ENCODE data around the gene TNK1.
A peak's percentile ranks its signal among the peaks of the same experiment; 100 is the strongest.

Gene TNK1

DNA sequence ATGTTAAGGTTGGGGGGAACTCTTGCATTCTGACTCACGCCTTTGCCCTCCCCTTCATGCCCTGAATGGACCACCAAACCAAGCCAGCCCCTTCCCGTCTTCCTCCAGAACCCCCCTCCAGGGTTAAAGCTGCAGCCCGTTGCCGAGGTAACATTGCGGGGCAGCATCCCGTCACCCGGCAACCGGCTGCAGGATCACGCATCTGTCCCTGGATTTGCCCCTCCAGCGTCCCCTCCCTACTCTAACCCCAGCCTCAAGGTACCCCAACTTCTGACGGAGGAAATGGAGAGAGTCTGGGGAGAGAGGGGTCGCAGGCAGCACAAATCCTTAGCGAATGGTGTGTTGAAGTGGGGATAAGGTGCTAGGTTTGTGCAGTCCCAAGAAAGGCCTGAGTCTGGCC is 26.2 kb downstream of the TNK1 start:
- CTCF ChIA-PET: interaction anchor here (1.0 to 2.0 kb wide), 3 partner anchors 29 to 281 kb away, joined by 3 to 12 read pairs (median 3); partner anchors contain the start of genes TMEM102 and WRAP53
- POLR2A ChIA-PET: interaction anchor here (0.6 to 1.3 kb wide), 2 partner anchors 17 to 48 kb away, joined by 3 read pairs; no protein-coding TSS in a partner anchor
- TF ChIP-seq, protein P1, sequence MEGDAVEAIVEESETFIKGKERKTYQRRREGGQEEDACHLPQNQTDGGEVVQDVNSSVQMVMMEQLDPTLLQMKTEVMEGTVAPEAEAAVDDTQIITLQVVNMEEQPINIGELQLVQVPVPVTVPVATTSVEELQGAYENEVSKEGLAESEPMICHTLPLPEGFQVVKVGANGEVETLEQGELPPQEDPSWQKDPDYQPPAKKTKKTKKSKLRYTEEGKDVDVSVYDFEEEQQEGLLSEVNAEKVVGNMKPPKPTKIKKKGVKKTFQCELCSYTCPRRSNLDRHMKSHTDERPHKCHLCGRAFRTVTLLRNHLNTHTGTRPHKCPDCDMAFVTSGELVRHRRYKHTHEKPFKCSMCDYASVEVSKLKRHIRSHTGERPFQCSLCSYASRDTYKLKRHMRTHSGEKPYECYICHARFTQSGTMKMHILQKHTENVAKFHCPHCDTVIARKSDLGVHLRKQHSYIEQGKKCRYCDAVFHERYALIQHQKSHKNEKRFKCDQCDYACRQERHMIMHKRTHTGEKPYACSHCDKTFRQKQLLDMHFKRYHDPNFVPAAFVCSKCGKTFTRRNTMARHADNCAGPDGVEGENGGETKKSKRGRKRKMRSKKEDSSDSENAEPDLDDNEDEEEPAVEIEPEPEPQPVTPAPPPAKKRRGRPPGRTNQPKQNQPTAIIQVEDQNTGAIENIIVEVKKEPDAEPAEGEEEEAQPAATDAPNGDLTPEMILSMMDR (IDR thresholded peaks at IDR 0.05; ENCODE audit: insufficient read depth, low read length, missing control alignments): no peak
- H3K4me3 ChIP-seq (ENCODE audit: low read depth, low read length): peak overlapping the region; percentile 36; the same call in 1 of the 2 replicates
- DNase-seq (ENCODE audit: low read depth, low spot score): no peak

DNA sequence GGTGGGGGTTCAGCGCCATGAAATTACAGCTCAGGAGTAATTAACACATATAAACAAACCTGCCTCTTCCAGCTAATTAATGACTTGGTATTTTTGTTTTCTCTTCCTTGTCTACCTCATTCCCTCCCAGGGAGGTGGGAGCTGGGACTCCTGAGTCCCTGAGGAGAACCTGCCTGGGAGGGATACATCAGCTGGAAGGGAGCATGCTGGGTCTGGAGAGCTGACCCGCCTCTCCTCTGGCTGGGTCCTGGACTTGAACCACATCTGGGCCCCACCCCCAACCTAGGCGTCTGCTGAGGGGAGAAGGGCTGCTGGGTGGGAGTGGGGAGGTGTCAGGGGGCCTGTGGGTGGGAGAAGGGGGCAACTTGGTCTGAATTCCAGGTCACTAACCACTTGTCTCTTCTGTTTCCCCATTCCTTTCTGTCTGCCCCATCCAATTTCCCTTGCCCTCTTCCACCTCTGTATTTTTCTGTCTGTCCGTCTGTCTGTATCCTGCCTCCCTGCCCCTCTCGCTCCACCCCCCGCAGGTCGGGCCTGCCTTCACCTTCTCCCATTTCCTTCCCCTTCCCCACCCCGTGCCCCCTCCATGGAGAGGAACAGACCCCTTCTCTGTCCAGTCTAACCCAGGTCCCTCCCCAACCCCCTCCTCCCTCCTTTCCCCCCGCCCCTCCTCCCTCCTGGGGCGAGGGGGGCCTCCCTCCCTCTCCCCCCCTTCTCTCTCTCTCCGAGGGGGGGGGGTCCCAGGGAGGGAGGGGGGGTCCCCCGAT is 26.8 kb downstream of the TNK1 start, which contains the start of gene NLGN2:
Gene NLGN2 (plus strand): TSS at position 361 of the 767 bp plus-strand sequence. CDS start 411 bp downstream, outside the sequence.
- no peak for DNase-seq (ENCODE audit: low read depth, low spot score)
- H3K4me3 ChIP-seq (ENCODE audit: low read depth, low read length): peak within 1 kb of the TSS; percentile 36
- TF ChIP-seq, protein P1 (IDR thresholded peaks at IDR 0.05; ENCODE audit: insufficient read depth, low read length, missing control alignments): no peak
- POLR2A ChIA-PET: interaction anchor here (0.6 kb wide), 1 partner anchor 47 kb away, joined by 3 read pairs; no protein-coding TSS in a partner anchor
- CTCF ChIA-PET: interaction anchor here (1.0 to 2.0 kb wide), 3 partner anchors 29 to 280 kb away, joined by 3 to 12 read pairs (median 3); partner anchors contain the start of genes TMEM102 and WRAP53

DNA sequence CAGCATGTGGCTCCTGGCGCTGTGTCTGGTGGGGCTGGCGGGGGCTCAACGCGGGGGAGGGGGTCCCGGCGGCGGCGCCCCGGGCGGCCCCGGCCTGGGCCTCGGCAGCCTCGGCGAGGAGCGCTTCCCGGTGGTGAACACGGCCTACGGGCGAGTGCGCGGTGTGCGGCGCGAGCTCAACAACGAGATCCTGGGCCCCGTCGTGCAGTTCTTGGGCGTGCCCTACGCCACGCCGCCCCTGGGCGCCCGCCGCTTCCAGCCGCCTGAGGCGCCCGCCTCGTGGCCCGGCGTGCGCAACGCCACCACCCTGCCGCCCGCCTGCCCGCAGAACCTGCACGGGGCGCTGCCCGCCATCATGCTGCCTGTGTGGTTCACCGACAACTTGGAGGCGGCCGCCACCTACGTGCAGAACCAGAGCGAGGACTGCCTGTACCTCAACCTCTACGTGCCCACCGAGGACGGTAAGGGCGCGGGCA is 27.4 kb downstream of the TNK1 start:
- ChIA-PET CTCF (interaction anchor here (1.0 to 1.3 kb wide), 2 partner anchors 52 to 280 kb away, joined by 3 read pairs; partner anchors contain the start of gene WRAP53), POLR2A (no interaction called here)
- no peak for DNase-seq (ENCODE audit: low read depth, low spot score)
- no peak overlapping the region for H3K4me3 ChIP-seq (ENCODE audit: low read depth, low read length)
- TF ChIP-seq, protein P1 (IDR thresholded peaks at IDR 0.05; ENCODE audit: insufficient read depth, low read length, missing control alignments): no peak

DNA sequence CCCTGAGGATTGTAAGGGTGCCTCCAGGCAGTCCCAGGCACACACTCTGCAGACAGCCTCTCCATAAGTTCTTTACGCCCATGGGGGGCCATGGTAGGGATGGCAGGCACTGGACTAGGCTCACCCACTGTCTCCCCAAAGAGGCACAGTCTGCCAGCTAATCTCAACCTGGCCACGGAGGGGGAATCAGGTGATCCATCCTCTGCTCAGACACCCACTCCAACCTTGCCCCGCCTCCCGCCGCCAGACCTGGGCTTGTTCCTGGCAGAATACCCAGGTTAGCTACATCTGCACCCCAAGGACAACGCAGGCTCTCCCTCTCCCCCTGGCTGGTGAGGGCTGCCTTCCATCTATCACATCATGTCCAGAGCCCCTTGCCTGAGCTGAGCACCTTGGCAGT is 28.0 kb downstream of the TNK1 start:
- ChIA-PET POLR2A (no interaction called here), CTCF (no interaction called here)
- no peak for DNase-seq (ENCODE audit: low read depth, low spot score)
- TF ChIP-seq, protein P1 (IDR thresholded peaks at IDR 0.05; ENCODE audit: insufficient read depth, low read length, missing control alignments): no peak
- no peak overlapping the region for H3K4me3 ChIP-seq (ENCODE audit: low read depth, low read length)

- DNase-seq (ENCODE audit: low read depth, low spot score): no peak
- H3K4me3 ChIP-seq (ENCODE audit: low read depth, low read length): no peak overlapping the region
- TF ChIP-seq, protein P1 (IDR thresholded peaks at IDR 0.05; ENCODE audit: insufficient read depth, low read length, missing control alignments): no peak
- ChIA-PET CTCF (no interaction called here), POLR2A (no interaction called here)
These were observed 28.8 kb downstream of the TNK1 start for GRCh38 chr17:7409716-7410115.
